NT2/D1 (cell line): Measurements from ENCODE around the gene CAV3.
A peak's percentile ranks its signal among the peaks of the same experiment; 100 is the strongest.
"Not testable (repeated sequence)": the region's sequence is repeated elsewhere in the genome, so short reads cannot be mapped to it uniquely, and the experiment has no call there.

Source experiments
- DNase-seq: peaks from one replicate; pipeline ENCODE4 v3.0.0-alpha.2; 2011; ENCODE audit warnings: low read depth, low spot score
- H3K27me3 ChIP-seq: 2 replicates; pipeline ENCODE4 v1.6.0; 2011; ENCODE audit warnings: mild to moderate bottlenecking; ENCODE audit not compliant: insufficient read length, insufficient read depth
- H3K36me3 ChIP-seq: 2 replicates; pipeline ENCODE4 v1.6.1; 2011; ENCODE audit warnings: mild to moderate bottlenecking, low read length, mixed read lengths; ENCODE audit not compliant: insufficient read depth, insufficient read length
- H3K4me1 ChIP-seq: 2 replicates; pipeline ENCODE4 v1.5.1; 2011; ENCODE audit not compliant: insufficient read depth, insufficient read length
- H3K4me3 ChIP-seq: 2 replicates; pipeline ENCODE4 v1.5.1; 2011; ENCODE audit warnings: low read depth; ENCODE audit not compliant: insufficient read length
- H3K9ac ChIP-seq: 2 replicates; pipeline ENCODE4 v1.6.0; 2011; ENCODE audit warnings: low read depth; ENCODE audit not compliant: insufficient read length
- H3K9me3 ChIP-seq: 2 replicates; pipeline ENCODE4 v1.5.1; 2011; ENCODE audit warnings: mild to moderate bottlenecking, low read length; ENCODE audit not compliant: insufficient read depth
- SUZ12 ChIP-seq: IDR thresholded peaks from 2 replicates; pipeline ENCODE4 v1.6.1; 2011; ENCODE audit not compliant: insufficient read length, insufficient read depth; ENCODE audit errors: extremely low read depth
- YY1 ChIP-seq: IDR thresholded peaks from 2 replicates; pipeline ENCODE4 v1.6.1; 2011; ENCODE audit not compliant: insufficient read length, insufficient read depth
- ZNF274 ChIP-seq: IDR thresholded peaks from 2 replicates; pipeline ENCODE4 v1.6.1; 2011; ENCODE audit warnings: mild to moderate bottlenecking, low read depth, low read length

Gene CAV3

DNA sequence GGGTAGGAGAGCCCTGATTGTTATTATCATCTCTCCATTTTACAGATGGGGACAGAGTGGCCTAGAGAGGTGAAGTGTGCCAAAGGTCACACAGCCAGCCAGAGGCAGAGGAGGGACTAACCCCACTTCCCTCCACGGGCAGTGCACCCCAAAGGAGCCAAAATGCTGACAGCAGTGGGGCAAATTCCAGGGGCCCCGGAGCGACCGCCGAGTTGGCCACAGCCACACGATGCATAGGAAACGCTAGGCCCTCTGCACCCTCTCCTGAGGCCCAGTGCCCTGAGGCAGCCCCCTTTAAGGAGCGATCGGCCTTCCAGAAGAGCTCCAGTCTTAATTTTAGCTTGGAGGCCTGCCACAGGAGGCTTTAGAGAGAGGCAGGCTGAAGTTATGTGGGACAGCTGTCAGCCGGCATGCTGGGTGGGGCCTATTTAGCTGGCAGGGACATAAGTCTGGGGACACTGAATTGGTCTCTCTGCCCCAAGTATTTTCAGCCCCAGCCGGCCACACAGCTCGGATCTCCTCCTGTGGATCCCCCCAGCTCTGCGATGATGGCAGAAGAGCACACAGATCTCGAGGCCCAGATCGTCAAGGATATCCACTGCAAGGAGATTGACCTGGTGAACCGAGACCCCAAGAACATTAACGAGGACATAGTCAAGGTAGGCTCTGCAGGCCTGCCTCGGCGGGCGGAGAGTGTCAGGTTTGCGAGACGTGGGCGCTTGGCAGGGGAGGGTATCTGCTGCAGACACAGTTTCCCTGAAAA lies at the start of gene CAV3:
CAV3 (plus strand) TSS at position 471 of the 763 bp plus-strand sequence; CDS start at position 546, 75 bp downstream.
- Histone ChIP-seq H3K9me3 (no peaks in the 10 kb centered on the region), H3K9ac (no peak within 1 kb of the TSS), H3K36me3 (no peaks in the 10 kb centered on the region), H3K27me3 (no peaks in the 10 kb centered on the region), H3K4me1 (peaks cover 12% of the 10 kb centered on the region), H3K4me3 (no peak within 1 kb of the TSS)
- TF ChIP-seq YY1 (no peak), SUZ12 (no peak), ZNF274 (no peak)
- no peak for DNase-seq

DNA sequence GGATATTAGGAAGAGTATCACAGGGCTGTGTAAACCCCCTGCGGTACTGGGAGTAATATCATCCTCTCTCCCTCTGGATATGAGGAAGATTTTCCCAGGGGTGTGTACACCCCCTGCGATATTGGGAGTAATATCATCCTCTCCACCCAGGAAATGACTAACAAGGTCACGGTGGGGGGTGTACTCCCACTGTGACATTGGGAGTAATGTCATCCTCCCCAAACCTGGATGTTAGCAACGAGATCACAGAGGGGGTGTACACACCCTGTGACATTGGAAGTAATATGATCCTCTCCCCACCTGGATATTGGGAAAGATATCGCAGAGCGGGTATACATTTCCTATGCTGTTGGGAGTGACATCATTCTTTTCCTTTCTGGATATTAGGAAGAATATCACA lies 48.6 kb upstream of the CAV3 start:
- not testable (repeated sequence) for H3K9ac ChIP-seq, H3K9me3 ChIP-seq, H3K27me3 ChIP-seq, H3K4me3 ChIP-seq, H3K4me1 ChIP-seq, DNase-seq, H3K36me3 ChIP-seq

DNA sequence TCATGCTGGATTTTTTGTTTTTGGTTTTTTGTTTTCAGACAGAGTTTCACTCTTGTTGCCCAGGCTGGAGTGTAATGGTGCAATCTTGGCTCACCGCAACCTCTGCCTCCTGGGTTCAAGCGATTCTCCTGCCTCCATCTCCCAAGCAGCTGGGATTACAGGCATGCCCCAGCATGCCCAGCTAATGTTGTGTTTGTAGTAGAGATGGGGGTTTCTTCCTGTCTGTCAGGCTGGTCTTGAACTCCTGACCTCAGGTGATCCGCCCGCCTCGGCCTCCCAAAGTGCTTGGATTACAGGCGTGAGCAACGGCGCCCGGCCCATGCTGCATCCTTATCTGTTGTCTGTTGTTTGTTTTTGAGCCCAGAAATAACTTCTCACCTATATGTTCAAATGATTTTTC lies 42.3 kb upstream of the CAV3 start:
- H3K9me3 ChIP-seq, H3K4me1 ChIP-seq, H3K27me3 ChIP-seq, H3K4me3 ChIP-seq, DNase-seq, H3K9ac ChIP-seq, H3K36me3 ChIP-seq: not testable (repeated sequence)

DNA sequence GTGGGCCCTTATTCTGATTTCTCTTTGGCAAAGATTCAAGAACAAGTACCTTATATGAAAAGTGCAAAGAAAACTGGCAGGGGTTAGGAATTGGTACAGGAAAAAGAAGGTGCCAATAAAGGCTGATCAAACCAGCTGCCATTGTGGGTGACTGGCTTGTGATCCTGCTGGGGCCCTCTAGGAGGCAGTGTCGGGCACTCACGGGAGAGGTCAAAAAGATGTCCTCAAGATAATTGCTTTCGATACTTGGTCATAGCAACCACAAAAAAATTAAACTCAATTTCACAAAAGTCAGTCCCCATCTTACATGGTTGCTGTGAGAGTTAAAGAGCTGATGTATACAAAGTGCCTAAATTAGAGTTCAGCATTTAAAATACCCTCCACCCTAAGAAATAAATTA lies 31.0 kb upstream of the CAV3 start:
- Histone ChIP-seq H3K36me3 (no peaks in the 10 kb centered on the region), H3K4me1 (no peaks in the 10 kb centered on the region), H3K27me3 (no peaks in the 10 kb centered on the region), H3K4me3 (no peak overlapping the region), H3K9me3 (peaks cover 44% of the 10 kb centered on the region), H3K9ac (no peak overlapping the region)
- DNase-seq, result no peak
- TF ChIP-seq SUZ12, result no peak
- no peak for TF ChIP-seq YY1
- TF ChIP-seq ZNF274, result no peak

DNA sequence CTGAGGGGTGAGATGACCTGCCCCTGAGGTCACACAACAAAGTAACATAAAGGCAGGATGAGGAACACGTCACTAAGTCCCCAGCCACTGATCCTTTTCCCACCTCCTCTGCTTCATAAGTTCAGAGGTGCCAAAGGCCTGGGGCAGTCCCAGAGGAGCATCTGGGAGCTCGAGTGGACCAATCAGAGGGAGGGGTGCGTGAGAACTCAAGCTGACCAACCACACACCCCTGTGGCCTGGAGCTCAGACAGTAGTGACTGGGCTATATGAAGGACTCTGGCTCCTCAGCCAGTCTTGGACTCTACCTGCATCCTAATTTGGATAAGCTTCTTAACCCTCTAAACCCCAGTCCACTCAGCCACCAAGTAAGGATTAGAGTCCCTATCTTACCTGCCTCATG lies 28.0 kb upstream of the CAV3 start:
- H3K27me3 ChIP-seq, result peaks cover 3% of the 10 kb centered on the region
- no peaks in the 10 kb centered on the region for H3K4me1 ChIP-seq
- DNase-seq, result no peak
- no peaks in the 10 kb centered on the region for H3K36me3 ChIP-seq
- no peak overlapping the region for H3K4me3 ChIP-seq
- H3K9ac ChIP-seq, result no peak overlapping the region
- TF ChIP-seq ZNF274, result peak; percentile 91
- no peak for TF ChIP-seq YY1
- H3K9me3 ChIP-seq, result peaks cover 38% of the 10 kb centered on the region

DNA sequence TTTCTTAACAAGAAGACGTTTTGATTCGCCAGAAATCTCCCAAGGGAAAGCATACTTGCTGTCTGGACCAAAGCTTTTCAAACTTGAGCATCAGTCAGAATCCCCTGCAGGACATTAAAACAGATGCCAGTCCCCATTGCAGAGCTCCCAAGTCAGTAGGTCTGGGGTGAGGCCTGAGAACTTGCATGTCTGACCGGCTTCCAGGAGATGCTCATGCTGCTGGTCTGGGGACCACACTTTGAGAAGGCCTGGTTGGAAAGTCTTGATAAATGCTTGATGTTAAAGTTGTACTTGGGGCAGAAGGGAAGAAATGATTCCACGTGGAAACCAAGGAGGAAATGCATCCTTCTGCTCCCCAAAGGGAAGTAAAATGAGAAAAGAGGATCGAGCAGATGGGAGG lies 24.3 kb upstream of the CAV3 start:
- DNase-seq, result no peak
- TF ChIP-seq SUZ12, result no peak
- no peak for TF ChIP-seq ZNF274
- TF ChIP-seq YY1, result no peak
- peaks cover 26% of the 10 kb centered on the region for H3K9me3 ChIP-seq
- no peaks in the 10 kb centered on the region for H3K36me3 ChIP-seq
- H3K4me1 ChIP-seq, result peaks cover 2% of the 10 kb centered on the region
- peaks cover 8% of the 10 kb centered on the region for H3K27me3 ChIP-seq
- no peak overlapping the region for H3K4me3 ChIP-seq
- no peak overlapping the region for H3K9ac ChIP-seq

DNA sequence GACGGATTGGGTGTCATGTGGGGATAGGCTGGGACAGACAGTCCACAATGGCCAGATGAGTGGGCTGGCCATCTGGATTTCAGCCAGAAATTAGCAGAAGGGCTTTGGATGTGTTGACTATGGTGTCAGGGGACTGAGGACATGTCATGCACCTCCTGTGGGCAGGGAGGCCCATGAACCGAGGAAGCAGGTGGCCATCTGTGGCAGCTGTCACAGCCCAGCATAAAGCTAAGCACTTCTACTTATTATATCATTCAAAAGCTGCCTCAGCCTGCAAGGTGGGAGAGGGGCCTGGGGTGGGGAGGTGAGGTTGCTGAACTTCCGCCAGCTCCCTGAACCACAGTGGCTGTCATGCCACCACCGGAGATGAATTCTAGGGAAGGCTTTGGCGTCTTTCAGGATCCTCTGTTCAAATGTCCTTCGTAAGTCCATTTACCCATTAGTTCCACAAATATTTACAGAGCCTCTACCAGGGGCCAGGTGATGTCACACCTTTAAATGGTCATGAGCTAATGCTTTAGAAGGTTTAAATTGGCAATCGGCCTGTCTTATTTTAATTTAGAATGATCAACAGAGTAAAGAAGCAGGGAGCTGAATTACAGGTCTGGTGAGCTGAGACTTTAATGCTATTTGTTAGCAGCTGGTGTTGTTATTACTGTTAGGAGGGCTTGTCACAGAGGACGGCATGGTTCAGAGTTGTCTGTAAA lies 23.6 kb upstream of the CAV3 start:
- Histone ChIP-seq H3K4me3 (no peak overlapping the region), H3K36me3 (no peaks in the 10 kb centered on the region), H3K9ac (no peak overlapping the region), H3K9me3 (peaks cover 21% of the 10 kb centered on the region), H3K4me1 (peaks cover 2% of the 10 kb centered on the region), H3K27me3 (peaks cover 8% of the 10 kb centered on the region)
- no peak for TF ChIP-seq SUZ12
- TF ChIP-seq YY1, result no peak
- TF ChIP-seq ZNF274, result no peak
- no peak for DNase-seq
